Thoracic aorta (tissue), 2 donors: ENCODE results near the gene ZNF620. TPM values are rescaled to one million over a fixed set of nuclear protein-coding genes. Genes with fewer than 3 reads are reported as not detected.

Experiments
- ATAC-seq: fragments of 150-250 bp; one replicate; pipeline ENCODE4 v1.8.0; 2017; ENCODE audit warnings: low read depth; ENCODE audit not compliant: insufficient number of reproducible peaks, low FRiP score
- DNase-seq: peaks from one replicate; pipeline ENCODE4 v3.0.0-alpha.2; 2020; ENCODE audit warnings: low spot score
- H3K27ac ChIP-seq, 2 donors: fragments of 200-600 bp; sonication (generic); 1 replicate in 1 of 2; 2 replicates in 1 of 2; pipeline ENCODE4 v1.5.1; 2016; ENCODE audit warnings: mild to moderate bottlenecking in 2 of 2, moderate library complexity in 2 of 2
- H3K27me3 ChIP-seq: fragments of 200-600 bp; sonication (generic); replicated peaks from 2 replicates; pipeline ENCODE4 v1.6.0; 2016; ENCODE audit warnings: mild to moderate bottlenecking; ENCODE audit not compliant: insufficient read depth
- H3K36me3 ChIP-seq: fragments of 200-600 bp; sonication (generic); one replicate; pipeline ENCODE4 v1.5.1; 2016
- H3K4me1 ChIP-seq, 2 donors: fragments of 200-600 bp; sonication (generic); 1 replicate in 1 of 2; 2 replicates in 1 of 2; pipeline versions ENCODE4 v1.5.1 to v1.6.0; 2016; ENCODE audit warnings: low read depth in 2 of 2, mild to moderate bottlenecking in 1 of 2; ENCODE audit not compliant: control insufficient read depth in 1 of 2
- H3K4me3 ChIP-seq: fragments of 200-600 bp; sonication (generic); 2 replicates; pipeline ENCODE4 v1.5.1; 2016; ENCODE audit warnings: mild to moderate bottlenecking
- H3K9me3 ChIP-seq: fragments of 200-600 bp; sonication (generic); 2 replicates; pipeline ENCODE4 v1.5.1; 2016
- total RNA-seq, 2 donors: library from RNA; depleted of rRNA; stranded (reverse); fragments of >200 nt; gene quantifications; one replicate each; pipeline versions ENCODE4 v1.1.0 to v1.2.3, GENCODE V29; 2016
- TF ChIP-seq, protein P1 (sequence below): fragments of 200-600 bp; sonication (generic); IDR thresholded peaks from one replicate; pipeline ENCODE4 v1.5.1; 2019; ENCODE audit warnings: antibody characterized with exemption

Gene ZNF620
- total RNA-seq, 2 donors from 2014 or later: 2.8 to 3.1 TPM

- H3K27me3 ChIP-seq: no peaks in the 10 kb centered on the region
- TF ChIP-seq, protein P1, sequence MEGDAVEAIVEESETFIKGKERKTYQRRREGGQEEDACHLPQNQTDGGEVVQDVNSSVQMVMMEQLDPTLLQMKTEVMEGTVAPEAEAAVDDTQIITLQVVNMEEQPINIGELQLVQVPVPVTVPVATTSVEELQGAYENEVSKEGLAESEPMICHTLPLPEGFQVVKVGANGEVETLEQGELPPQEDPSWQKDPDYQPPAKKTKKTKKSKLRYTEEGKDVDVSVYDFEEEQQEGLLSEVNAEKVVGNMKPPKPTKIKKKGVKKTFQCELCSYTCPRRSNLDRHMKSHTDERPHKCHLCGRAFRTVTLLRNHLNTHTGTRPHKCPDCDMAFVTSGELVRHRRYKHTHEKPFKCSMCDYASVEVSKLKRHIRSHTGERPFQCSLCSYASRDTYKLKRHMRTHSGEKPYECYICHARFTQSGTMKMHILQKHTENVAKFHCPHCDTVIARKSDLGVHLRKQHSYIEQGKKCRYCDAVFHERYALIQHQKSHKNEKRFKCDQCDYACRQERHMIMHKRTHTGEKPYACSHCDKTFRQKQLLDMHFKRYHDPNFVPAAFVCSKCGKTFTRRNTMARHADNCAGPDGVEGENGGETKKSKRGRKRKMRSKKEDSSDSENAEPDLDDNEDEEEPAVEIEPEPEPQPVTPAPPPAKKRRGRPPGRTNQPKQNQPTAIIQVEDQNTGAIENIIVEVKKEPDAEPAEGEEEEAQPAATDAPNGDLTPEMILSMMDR: no peak
- no peak overlapping the region for H3K4me3 ChIP-seq
- H3K27ac ChIP-seq: no peak overlapping the region
- no peak for ATAC-seq
- H3K36me3 ChIP-seq: peaks cover 7% of the 10 kb centered on the region
- no peak for DNase-seq
- H3K4me1 ChIP-seq: no peaks in the 10 kb centered on the region
- H3K9me3 ChIP-seq: no peaks in the 10 kb centered on the region
Measured at GRCh38 chr3:40468018-40468417, 37.8 kb upstream of the ZNF620 start.

GRCh38 chr3:40470701-40471100, 35.1 kb upstream of the ZNF620 start:
- ATAC-seq (no peak), DNase-seq (no peak)
- H3K9me3 ChIP-seq: no peaks in the 10 kb centered on the region
- H3K4me3 ChIP-seq: no peak overlapping the region
- no peaks in the 10 kb centered on the region for H3K36me3 ChIP-seq
- TF ChIP-seq, protein P1: no peak
- H3K4me1 ChIP-seq: no peaks in the 10 kb centered on the region
- H3K27me3 ChIP-seq: no peaks in the 10 kb centered on the region
- no peak overlapping the region for H3K27ac ChIP-seq

DNA sequence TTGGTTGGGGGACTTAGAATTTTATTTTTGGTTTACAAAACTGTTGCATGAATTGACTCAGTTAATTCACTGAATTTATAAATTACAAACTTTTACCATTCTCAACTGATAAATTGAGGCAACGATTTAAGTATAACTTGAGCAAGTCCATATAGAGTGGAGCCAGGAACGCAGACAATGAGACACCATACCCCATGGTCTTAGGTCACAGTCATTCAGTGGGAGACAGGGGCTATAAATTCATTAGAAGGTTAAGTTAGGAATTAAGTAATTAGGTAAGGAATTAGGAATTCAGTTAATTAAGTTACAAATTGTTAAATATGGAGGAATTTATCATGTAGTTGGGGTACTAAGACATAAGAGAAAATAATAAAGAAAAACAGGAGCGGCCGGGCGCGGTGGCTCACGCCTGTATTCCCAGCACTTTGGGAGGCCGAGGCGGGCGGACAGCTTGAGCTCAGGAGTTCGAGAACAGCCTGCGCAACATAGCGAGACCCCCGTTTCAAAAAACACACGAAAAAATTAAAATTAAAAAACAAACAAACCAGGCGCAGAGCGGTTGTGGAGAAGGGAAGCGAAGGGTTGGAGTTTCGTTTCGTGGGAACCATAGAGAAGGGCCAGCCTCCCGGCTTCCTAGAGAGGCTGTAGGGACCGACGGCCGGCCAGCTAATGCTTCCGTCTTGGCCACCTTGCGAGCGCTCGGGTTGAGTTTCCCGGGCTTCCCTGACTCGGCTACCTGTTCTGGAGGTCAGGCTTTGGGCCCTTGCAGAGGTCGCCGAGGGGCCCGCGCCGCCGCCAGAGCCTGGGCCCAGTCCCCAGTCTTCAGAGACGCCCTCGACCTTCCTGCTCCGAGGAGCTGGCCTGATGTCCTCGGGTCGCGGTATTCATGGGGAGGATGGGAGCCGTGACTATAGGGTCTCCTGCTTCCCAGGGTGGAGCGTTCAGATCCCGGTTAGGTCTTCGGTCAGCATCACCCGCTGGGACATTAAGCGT, 29.1 kb upstream of the ZNF620 start, which contains the start of gene ZNF619:
ZNF619 (plus strand) TSS at position 645 of the 993 bp plus-strand sequence. CDS start 858 bp downstream, outside the sequence.
- Histone ChIP-seq H3K27me3 (no peaks in the 10 kb centered on the region), H3K36me3 (peaks cover 3% of the 10 kb centered on the region), H3K9me3 (no peaks in the 10 kb centered on the region), H3K4me3 (peak within 1 kb of the TSS; percentile 78), H3K4me1 (peaks cover 6% of the 10 kb centered on the region in 2 donors), H3K27ac (peak within 1 kb of the TSS; percentile 39 to 52)
- ATAC-seq (peak; percentile 70), DNase-seq (no peak)
- TF ChIP-seq, protein P1: no peak

DNA sequence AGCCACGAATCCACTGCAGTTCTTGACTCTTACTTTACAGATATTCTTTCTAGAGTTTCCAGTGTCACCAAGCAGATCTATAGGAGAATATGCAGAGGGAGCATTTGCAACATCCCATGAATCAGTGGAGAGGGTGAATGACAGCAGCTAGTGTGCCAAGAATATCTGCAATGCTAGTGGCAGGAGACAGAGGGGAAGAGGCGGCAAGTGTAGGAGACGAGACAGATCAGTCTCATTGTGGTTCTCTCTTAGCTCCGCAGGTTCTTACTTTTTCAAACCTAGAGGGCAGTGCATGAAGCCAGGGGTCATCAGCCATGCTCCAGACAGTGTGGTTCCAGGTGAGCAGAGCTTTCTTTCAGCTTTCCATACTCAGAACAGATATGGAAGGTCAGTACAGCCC, 28.2 kb upstream of the ZNF620 start:
- Histone ChIP-seq H3K36me3 (peaks cover 6% of the 10 kb centered on the region), H3K9me3 (no peaks in the 10 kb centered on the region), H3K4me3 (peak overlapping the region; percentile 78), H3K4me1 (peaks cover 6% of the 10 kb centered on the region in 2 donors), H3K27me3 (no peaks in the 10 kb centered on the region), H3K27ac (no peak overlapping the region)
- ATAC-seq (no peak), DNase-seq (no peak)
- TF ChIP-seq, protein P1: no peak

- TF ChIP-seq, protein P1: no peak
- no peak for DNase-seq
- no peak overlapping the region for H3K27ac ChIP-seq
- peaks cover 11% of the 10 kb centered on the region for H3K9me3 ChIP-seq
- peaks cover 38% of the 10 kb centered on the region for H3K36me3 ChIP-seq
- H3K4me3 ChIP-seq: no peak overlapping the region
- no peaks in the 10 kb centered on the region for H3K4me1 ChIP-seq
- no peak for ATAC-seq
- no peaks in the 10 kb centered on the region for H3K27me3 ChIP-seq
Measured at GRCh38 chr3:40487172-40487571, 18.7 kb upstream of the ZNF620 start.
